Measurements from ENCODE around the gene DCC. TPM values are rescaled to one million over a fixed set of nuclear protein-coding genes. Genes with fewer than 3 reads are reported as not detected.

The DCC gene
- polyA plus RNA-seq, 1 experiment: 0.67 TPM

- CTCF ChIA-PET: no interaction called here
- H3K27me3 ChIP-seq (ENCODE audit: control insufficient read depth, insufficient read depth, low read length): no peaks in the 10 kb centered on the region
- POLR2A ChIA-PET: no interaction called here
Measured at GRCh38 chr18:52408800-52409302, 68.9 kb downstream of the DCC start.

DNA sequence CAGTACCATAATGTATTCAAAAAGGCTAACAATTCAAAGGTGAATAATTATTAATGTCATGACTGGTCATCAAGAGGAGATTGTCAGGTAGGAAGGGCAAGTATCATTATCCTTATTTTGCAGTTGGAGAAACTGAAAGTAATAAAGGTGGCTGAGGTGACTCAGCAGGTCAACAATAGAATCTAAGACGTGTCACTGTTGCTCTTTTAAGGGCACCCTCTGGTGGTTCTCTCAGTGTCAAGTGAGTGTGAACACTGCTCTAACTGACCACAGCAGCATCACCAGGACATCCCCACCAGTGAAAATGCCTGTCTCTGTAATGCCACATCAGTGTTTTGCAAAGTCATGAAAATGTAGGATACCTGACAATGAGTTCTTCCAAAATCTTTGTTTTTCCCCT lies 69.7 kb downstream of the DCC start:
- CTCF ChIA-PET: no interaction called here
- Histone ChIP-seq H3K9me3 (ENCODE audit: control insufficient read depth, insufficient read depth, low read length) (no peaks in the 10 kb centered on the region), H3K27ac (ENCODE audit: low read depth, low read length) (no peak overlapping the region), H3K27me3 (ENCODE audit: control insufficient read depth, insufficient read depth, low read length) (no peaks in the 10 kb centered on the region), H3K4me3 (ENCODE audit: low read depth, low read length) (no peak overlapping the region)
- POLR2A ChIA-PET: no interaction called here
- DNase-seq (ENCODE audit: low read depth, low spot score): no peak
- TF ChIP-seq, protein P1, sequence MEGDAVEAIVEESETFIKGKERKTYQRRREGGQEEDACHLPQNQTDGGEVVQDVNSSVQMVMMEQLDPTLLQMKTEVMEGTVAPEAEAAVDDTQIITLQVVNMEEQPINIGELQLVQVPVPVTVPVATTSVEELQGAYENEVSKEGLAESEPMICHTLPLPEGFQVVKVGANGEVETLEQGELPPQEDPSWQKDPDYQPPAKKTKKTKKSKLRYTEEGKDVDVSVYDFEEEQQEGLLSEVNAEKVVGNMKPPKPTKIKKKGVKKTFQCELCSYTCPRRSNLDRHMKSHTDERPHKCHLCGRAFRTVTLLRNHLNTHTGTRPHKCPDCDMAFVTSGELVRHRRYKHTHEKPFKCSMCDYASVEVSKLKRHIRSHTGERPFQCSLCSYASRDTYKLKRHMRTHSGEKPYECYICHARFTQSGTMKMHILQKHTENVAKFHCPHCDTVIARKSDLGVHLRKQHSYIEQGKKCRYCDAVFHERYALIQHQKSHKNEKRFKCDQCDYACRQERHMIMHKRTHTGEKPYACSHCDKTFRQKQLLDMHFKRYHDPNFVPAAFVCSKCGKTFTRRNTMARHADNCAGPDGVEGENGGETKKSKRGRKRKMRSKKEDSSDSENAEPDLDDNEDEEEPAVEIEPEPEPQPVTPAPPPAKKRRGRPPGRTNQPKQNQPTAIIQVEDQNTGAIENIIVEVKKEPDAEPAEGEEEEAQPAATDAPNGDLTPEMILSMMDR (IDR thresholded peaks at IDR 0.05; ENCODE audit: low read depth, low read length): no peak

More at GRCh38 chr18:52408800-52409302, 68.9 kb downstream of the DCC start:
- Histone ChIP-seq H3K4me3 (ENCODE audit: low read depth, low read length) (no peak overlapping the region), H3K27ac (ENCODE audit: low read depth, low read length) (no peak overlapping the region), H3K9me3 (ENCODE audit: control insufficient read depth, insufficient read depth, low read length) (no peaks in the 10 kb centered on the region)
- DNase-seq (ENCODE audit: low read depth, low spot score): no peak
- TF ChIP-seq, protein P1 (IDR thresholded peaks at IDR 0.05; ENCODE audit: low read depth, low read length): no peak

GRCh38 chr18:52415131-52415530 lies 75.1 kb downstream of the DCC start:
- no peak for DNase-seq (ENCODE audit: low read depth, low spot score)
- ChIA-PET POLR2A (no interaction called here), CTCF (no interaction called here)

DNA sequence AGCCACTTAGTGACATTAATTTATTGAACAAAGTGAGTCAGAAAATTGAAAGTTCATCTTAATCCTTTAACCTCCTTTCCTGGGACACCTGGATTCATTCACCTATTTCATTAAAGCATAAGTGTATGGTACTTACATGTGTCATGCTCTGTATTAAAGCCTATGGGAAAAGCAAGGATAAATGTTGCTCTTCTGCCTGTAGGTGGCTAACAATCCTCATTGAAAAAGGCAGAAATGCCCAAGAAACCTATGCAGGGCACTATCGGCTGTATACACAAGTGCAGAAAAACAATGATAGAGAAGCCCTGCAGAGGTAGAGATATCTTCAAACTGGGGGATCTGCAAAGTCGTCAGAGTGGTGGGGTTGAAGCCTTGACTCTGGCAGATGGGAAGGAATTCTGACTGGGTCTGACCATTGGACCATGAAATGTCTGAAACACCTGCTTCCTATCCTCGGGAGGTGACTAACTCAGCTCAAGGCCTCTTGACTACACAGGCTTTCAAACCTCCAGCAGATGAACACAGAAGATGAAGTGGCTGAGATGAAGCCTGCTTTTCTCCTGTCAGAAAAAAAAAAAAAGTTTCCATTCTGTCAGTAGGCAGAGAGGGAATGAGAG lies 83.1 kb downstream of the DCC start:
- Histone ChIP-seq H3K4me3 (ENCODE audit: low read depth, low read length) (no peak overlapping the region), H3K27me3 (ENCODE audit: control insufficient read depth, insufficient read depth, low read length) (no peaks in the 10 kb centered on the region), H3K9me3 (ENCODE audit: control insufficient read depth, insufficient read depth, low read length) (no peaks in the 10 kb centered on the region), H3K27ac (ENCODE audit: low read depth, low read length) (no peak overlapping the region)
- TF ChIP-seq, protein P1 (IDR thresholded peaks at IDR 0.05; ENCODE audit: low read depth, low read length): peak; percentile 22; the same call in 1 of the 2 replicates
- no peak for DNase-seq (ENCODE audit: low read depth, low spot score)
- POLR2A ChIA-PET: no interaction called here
- CTCF ChIA-PET: no interaction called here

More at GRCh38 chr18:52415131-52415530, 75.1 kb downstream of the DCC start:
- TF ChIP-seq, protein P1 (IDR thresholded peaks at IDR 0.05; ENCODE audit: low read depth, low read length): no peak
- H3K4me3 ChIP-seq (ENCODE audit: low read depth, low read length): no peak overlapping the region
- no peaks in the 10 kb centered on the region for H3K27me3 ChIP-seq (ENCODE audit: control insufficient read depth, insufficient read depth, low read length)
- no peaks in the 10 kb centered on the region for H3K9me3 ChIP-seq (ENCODE audit: control insufficient read depth, insufficient read depth, low read length)
- no peak overlapping the region for H3K27ac ChIP-seq (ENCODE audit: low read depth, low read length)

DNA sequence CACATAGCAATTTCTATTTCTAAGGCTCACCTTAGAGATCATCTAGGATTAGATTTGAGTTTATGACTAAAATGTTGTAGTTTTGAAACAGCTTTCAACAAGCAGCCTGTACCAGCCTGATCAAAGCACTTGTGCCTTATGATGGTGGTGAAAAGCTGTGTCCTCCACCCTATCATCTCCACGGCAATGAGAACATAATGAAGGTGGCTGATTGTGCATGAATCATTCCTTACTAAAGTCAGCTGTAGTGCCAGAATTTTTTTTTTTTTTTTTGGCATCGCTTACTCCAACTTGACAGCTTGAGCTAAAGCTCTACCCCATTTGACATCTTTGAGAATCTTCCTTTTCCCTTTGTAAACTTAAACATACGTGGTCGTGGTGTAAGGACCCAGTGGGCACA lies 86.0 kb downstream of the DCC start:
- H3K9me3 ChIP-seq (ENCODE audit: control insufficient read depth, insufficient read depth, low read length): no peaks in the 10 kb centered on the region
- DNase-seq (ENCODE audit: low read depth, low spot score): no peak
- TF ChIP-seq, protein P1 (IDR thresholded peaks at IDR 0.05; ENCODE audit: low read depth, low read length): no peak
- ChIA-PET POLR2A (no interaction called here), CTCF (no interaction called here)
- no peak overlapping the region for H3K27ac ChIP-seq (ENCODE audit: low read depth, low read length)
- H3K27me3 ChIP-seq (ENCODE audit: control insufficient read depth, insufficient read depth, low read length): no peaks in the 10 kb centered on the region
- no peak overlapping the region for H3K4me3 ChIP-seq (ENCODE audit: low read depth, low read length)

Measured in AG04450 (cell line).